GM18861 (cell line): Measurements from ENCODE around the gene HPCAL1.

Source experiments
- ATAC-seq: cut with Tn5 transposase; IDR thresholded peaks from one replicate; pipeline ENCODE4 v1.9.1; 2021; ENCODE audit not compliant: unreplicated experiment

HPCAL1 gene

GRCh38 chr2:10366601-10367270, 64.0 kb downstream of the HPCAL1 start:
- ATAC-seq, result no peak

GRCh38 chr2:10367472-10368439, 65.1 kb downstream of the HPCAL1 start:
- no peak for ATAC-seq

- no peak for ATAC-seq
Measured at GRCh38 chr2:10368491-10369231, 66.0 kb downstream of the HPCAL1 start.

GRCh38 chr2:10369269-10370255, 66.9 kb downstream of the HPCAL1 start:
- ATAC-seq, result no peak

GRCh38 chr2:10370390-10370789, 67.7 kb downstream of the HPCAL1 start:
- no peak for ATAC-seq

GRCh38 chr2:10370895-10371294, 68.2 kb downstream of the HPCAL1 start:
- ATAC-seq, result no peak

- ATAC-seq, result no peak
Measured at GRCh38 chr2:10371441-10372196, 68.9 kb downstream of the HPCAL1 start.

GRCh38 chr2:10372203-10372861, 69.6 kb downstream of the HPCAL1 start:
- ATAC-seq, result no peak

- ATAC-seq, result no peak
Measured at GRCh38 chr2:10372862-10373240, 70.1 kb downstream of the HPCAL1 start.

DNA sequence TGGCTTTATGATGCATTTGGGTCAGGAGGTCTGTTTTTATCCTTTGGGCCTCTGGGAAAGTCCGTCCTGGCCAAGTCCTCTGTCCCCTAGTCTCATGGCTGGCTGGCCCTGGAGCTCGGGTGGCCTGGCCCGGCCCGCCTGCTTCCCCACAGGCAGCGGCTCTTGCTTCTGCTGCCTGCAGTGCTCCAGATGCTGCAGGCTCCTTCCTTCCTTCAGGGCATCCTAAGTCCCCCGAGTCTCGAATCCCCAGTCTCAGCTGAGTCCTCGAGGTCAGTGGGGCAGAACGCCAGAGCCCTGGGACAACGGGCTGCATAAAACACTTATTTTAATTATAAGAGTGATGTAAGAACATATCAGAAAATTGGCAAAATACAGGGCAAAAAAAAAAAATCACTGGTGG, 71.2 kb downstream of the HPCAL1 start:
- ATAC-seq, result no peak

DNA sequence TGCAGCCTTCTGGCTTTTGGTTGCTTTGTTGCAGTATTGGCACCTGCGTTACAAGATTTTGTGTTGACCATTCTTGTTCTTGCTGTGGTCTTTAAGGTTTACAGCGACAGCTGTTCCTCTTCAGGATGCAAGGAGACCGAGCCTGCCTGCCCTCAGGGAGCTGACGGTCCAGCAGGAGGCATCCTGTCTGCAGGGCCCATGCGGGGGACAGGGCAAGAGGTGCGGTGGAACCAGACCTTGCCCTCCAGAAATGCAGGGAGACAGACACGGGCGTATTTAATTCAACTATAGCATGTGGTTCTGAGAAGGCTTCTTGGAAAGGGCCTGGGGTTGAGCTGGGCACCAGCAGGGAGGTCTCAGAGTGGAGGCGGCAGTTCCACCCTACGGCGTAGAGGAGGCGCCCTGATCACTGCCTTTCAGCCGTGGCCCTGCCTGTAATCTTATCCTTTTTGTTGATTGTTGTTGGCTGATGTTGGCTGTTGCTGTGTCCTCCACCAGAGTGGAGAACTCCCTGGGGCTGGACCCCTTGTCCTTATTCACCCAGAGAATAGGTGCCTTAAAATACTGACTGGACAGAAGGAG, 71.7 kb downstream of the HPCAL1 start:
- no peak for ATAC-seq

- no peak for ATAC-seq
Measured at GRCh38 chr2:10375570-10376281, 73.0 kb downstream of the HPCAL1 start.

GRCh38 chr2:10377052-10377746, 74.5 kb downstream of the HPCAL1 start:
- no peak for ATAC-seq

DNA sequence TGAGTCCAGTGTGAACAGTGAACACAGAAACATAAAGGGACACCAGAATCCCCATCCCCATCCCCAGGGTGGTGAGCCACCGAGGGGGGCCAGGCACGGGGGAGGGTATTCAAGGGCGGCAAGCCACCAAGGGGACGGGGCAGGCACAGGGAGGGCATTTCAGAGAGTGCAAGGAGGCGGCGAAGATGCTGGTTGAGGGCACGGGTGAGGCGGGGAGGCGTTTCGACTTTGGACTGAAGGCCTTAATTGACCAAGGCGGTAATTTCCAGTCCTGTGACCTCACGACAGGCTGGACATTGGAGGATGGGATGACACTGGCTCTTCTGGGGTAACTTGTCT, 75.0 kb downstream of the HPCAL1 start:
- ATAC-seq, result no peak

DNA sequence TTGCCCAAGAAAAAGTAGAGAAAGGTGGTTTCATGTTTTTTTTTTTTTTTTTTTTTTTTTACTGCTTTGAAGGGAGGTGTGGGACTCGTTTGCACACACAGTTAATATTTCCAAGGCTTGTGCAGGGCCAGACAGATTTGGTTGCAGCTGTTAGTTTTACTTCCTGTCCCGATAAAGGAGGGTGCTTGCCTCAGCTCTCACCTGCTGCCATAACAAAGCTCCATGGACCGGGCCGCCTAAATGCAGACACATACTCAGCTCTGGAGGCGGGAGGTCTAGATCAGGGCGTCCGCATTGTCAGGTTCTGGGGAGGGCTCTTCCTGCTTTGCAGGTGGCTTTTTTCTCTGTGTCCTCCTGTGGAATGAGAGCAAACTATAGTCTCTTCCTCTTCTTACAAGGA, 75.5 kb downstream of the HPCAL1 start:
- ATAC-seq, result peak; percentile 52

DNA sequence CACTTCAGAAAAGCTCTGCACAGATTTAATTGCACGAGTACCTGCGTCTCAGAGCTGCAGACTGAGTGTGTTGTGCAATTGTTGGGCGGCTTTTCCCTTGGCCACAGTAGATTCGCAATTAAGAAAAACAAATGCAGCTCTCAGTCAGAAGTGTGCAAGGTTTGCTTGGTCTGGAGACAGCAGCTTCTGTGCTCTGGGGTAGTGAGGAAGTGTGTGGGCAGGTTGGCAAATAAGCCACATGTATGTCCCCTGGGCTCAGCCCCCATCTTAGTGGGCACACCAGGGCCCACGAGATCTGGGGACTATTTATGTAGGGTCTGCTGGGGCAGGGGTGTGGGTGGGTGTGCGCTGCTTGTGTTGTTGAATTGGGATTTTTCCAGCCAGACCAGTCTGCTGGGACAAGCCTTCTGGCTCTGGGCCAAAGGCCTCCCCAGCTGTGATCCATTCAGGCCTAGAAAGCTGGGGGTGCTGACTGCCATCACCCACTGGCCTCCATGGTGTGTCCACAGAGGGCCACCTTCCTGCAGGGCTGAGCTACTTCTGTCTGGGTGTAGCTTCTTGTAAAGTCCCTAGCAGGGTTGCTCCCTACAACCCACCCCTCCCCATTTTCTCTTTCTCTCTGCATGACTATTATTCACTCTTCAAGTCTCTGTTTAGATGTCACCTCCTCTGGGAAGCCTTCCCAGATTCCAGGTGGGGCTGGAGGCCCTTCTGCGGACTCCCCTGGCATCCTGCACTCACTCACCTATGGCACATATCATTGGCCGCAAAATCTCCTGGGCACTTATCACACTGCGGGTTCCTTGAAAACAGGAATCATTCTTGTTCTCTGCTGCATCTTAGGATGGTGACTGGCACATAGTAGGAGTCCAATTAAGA, 77.6 kb downstream of the HPCAL1 start:
- no peak for ATAC-seq

GRCh38 chr2:10381997-10382353, 79.3 kb downstream of the HPCAL1 start:
- no peak for ATAC-seq
